ENCODE measurements around the gene MAN2A1. TPM values are rescaled to one million over a fixed set of nuclear protein-coding genes. Genes with fewer than 3 reads are reported as not detected.

MAN2A1 gene
- total and polyA plus RNA-seq, 2 donors (not counting 1 experiment from before 2014, with no cell fraction given) = 51.6 to 70.5 TPM

GRCh38 chr5:109914906-109915305, 225.2 kb downstream of the MAN2A1 start:
- no peak overlapping the region for H2AFZ ChIP-seq (ENCODE audit: low read length)
- no peak overlapping the region for H3K27ac ChIP-seq (ENCODE audit: insufficient read depth, low read length)

DNA sequence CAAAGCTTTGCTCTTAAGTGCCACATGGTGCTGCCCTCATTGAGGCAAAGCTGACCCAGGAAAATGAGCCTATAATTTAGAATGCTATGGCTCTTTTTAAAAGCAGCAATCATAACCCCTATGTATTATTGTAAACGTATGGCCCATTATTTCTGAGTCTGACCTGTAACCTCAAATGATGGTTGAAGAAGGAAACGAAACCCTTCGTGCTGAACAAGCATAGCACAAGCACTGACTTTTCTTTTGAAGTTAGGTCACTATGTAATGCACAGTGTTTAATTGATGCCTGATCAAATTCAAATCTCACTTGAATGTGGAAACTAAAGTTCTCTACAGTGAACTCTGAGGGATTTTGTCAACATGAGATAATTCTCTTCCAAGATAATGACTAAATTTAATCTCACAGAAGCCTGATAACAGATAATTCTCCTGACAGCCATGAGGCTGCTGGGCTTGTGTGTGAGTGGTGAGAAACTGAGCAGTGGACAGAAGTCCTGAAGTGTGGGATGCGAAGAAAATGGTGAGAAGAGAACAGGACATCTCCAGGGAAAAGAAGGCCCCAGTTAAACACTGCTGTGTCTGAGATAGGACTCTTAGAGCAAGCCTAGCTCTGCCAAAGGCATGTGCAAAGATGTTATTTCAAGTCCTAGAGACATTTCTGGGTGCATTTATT, 226.9 kb downstream of the MAN2A1 start:
- no peak for TF ChIP-seq EZH2 (IDR thresholded peaks at IDR 0.05; ENCODE audit: low read length, missing control alignments)
- H3K27me3 ChIP-seq (ENCODE audit: control insufficient read depth, insufficient read depth, low read length) = no peaks in the 10 kb centered on the region
- no peak for DNase-seq (ENCODE audit: low read depth in 2 of 2)
- H4K20me1 ChIP-seq (ENCODE audit: control insufficient read depth, extremely low read depth, insufficient read depth, low read length) = no peaks in the 10 kb centered on the region
- no peak overlapping the region for H3K27ac ChIP-seq (ENCODE audit: insufficient read depth, low read length)
- no peak overlapping the region for H2AFZ ChIP-seq (ENCODE audit: low read length)
- H3K79me2 ChIP-seq (ENCODE audit: control insufficient read depth, insufficient read depth, low read length) = no peaks in the 10 kb centered on the region
- H3K9ac ChIP-seq (ENCODE audit: insufficient read depth, low read length) = no peak overlapping the region
- no peaks in the 10 kb centered on the region for H3K4me1 ChIP-seq (ENCODE audit: control insufficient read depth, extremely low read depth, insufficient read depth, low read length)
- H3K4me2 ChIP-seq (ENCODE audit: extremely low read depth, insufficient read depth, low read length) = no peak overlapping the region
- no peaks in the 10 kb centered on the region for H3K36me3 ChIP-seq (ENCODE audit: control insufficient read depth, insufficient read depth, low read length)
- no peaks in the 10 kb centered on the region for H3K9me3 ChIP-seq (ENCODE audit: control insufficient read depth, insufficient read depth, low read depth, low read length)
- H3K4me3 ChIP-seq (replicated peaks in 1 of 4; ENCODE audit: control extremely low read depth in 1 of 4, insufficient read depth in 1 of 4, low read depth in 3 of 4, low read length in 4 of 4) = no peak overlapping the region

More at GRCh38 chr5:109914906-109915305, 225.2 kb downstream of the MAN2A1 start:
- H3K9ac ChIP-seq (ENCODE audit: insufficient read depth, low read length) = no peak overlapping the region
- no peak overlapping the region for H3K4me3 ChIP-seq (replicated peaks in 1 of 4; ENCODE audit: control extremely low read depth in 1 of 4, insufficient read depth in 1 of 4, low read depth in 3 of 4, low read length in 4 of 4)
- H3K36me3 ChIP-seq (ENCODE audit: control insufficient read depth, insufficient read depth, low read length) = no peaks in the 10 kb centered on the region
- no peaks in the 10 kb centered on the region for H3K79me2 ChIP-seq (ENCODE audit: control insufficient read depth, insufficient read depth, low read length)
- TF ChIP-seq CTCF (conservative IDR thresholded peaks at IDR 0.05 in 1 of 2, IDR thresholded peaks at IDR 0.05 in 1 of 2; ENCODE audit: low read depth in 1 of 2, low read length in 2 of 2) (no peak), EZH2 (IDR thresholded peaks at IDR 0.05; ENCODE audit: low read length, missing control alignments) (no peak)
- no peaks in the 10 kb centered on the region for H4K20me1 ChIP-seq (ENCODE audit: control insufficient read depth, extremely low read depth, insufficient read depth, low read length)
- no peak for DNase-seq (ENCODE audit: low read depth in 2 of 2)
- H3K9me3 ChIP-seq (ENCODE audit: control insufficient read depth, insufficient read depth, low read depth, low read length) = no peaks in the 10 kb centered on the region
- no peaks in the 10 kb centered on the region for H3K27me3 ChIP-seq (ENCODE audit: control insufficient read depth, insufficient read depth, low read length)
- H3K4me2 ChIP-seq (ENCODE audit: extremely low read depth, insufficient read depth, low read length) = no peak overlapping the region
- H3K4me1 ChIP-seq (ENCODE audit: control insufficient read depth, extremely low read depth, insufficient read depth, low read length) = no peaks in the 10 kb centered on the region

All from fibroblast of lung (primary cell).